Cortex of kidney (tissue), 1 donor: ENCODE measurements around the gene DOCK3.
A peak's percentile ranks its signal among the peaks of the same experiment; 100 is the strongest.
"Not testable (repeated sequence)": the region's sequence is repeated elsewhere in the genome, so short reads cannot be mapped to it uniquely, and the experiment has no call there.

Experiments used
- DNase-seq: peaks from one replicate; lab custom pipeline; 2025; lab: John Stamatoyannopoulos, UW

Gene DOCK3

GRCh38 chr3:51386159-51386851, 711.6 kb downstream of the DOCK3 start:
- DNase-seq: no peak

DNA sequence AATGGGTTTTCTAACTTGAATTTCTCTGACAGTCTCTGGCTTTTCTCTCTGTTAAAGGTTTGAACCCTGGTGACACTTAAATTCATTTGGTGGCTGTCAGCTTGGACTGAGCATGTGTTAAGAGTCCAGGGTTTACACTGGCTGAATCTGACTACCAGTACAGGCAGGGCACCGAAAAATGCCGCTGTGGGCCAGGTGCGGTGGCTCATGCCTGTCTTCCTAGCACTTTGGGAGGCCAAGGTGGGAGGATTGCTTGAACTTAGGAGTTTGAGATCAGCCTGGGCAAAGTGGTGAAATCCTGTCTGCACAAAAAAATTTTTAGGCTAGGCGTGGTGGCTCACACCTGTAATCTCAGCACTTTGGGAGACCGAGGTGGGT, 712.1 kb downstream of the DOCK3 start:
- no peak for DNase-seq

GRCh38 chr3:51387281-51387680, 712.6 kb downstream of the DOCK3 start:
- not testable (repeated sequence) for DNase-seq

DNA sequence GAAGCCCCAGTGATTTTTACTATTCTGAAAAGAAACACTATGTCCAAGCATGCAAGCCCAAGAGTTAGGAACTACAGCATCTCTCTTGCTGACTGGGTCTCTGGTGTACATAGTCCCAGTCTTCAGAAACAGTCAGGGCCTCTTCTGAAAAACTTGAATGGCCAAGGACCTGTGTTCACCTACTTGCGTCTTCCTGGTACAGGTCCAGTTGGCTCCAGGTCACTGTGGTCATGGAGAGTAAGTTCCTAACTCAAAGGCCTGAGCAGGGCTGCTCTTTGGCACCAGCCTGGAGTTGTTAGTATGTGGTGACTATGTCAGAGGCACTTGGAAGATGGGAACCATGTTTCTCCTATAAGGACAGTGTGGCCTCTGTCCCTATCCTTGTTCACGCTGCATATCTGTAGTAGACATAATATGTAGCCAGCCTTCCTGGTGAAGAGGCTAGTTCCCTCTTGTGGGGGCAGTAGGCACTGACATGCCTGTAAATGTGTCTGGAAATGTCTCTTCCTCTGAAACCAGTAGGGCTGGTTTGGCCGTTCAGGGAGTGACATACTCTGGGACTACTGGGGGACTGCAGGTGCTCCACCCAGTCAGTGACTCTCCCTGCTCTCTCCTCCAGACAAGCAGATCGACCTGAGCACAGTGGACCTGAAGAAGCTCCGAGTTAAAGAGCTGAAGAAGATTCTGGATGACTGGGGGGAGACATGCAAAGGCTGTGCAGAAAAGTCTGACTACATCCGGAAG, 713.7 kb downstream of the DOCK3 start:
- DNase-seq: no peak

GRCh38 chr3:51389423-51390183, 714.9 kb downstream of the DOCK3 start:
- DNase-seq: no peak

- no peak for DNase-seq
Observed at GRCh38 chr3:51390246-51391074, 715.7 kb downstream of the DOCK3 start.

GRCh38 chr3:51391075-51391565, 716.4 kb downstream of the DOCK3 start, which contains the start of gene RBM15B:
Gene RBM15B (plus strand): TSS chr3:51391285. CDS start chr3:51391400, 115 bp downstream.
- DNase-seq: peak; percentile 88

DNA sequence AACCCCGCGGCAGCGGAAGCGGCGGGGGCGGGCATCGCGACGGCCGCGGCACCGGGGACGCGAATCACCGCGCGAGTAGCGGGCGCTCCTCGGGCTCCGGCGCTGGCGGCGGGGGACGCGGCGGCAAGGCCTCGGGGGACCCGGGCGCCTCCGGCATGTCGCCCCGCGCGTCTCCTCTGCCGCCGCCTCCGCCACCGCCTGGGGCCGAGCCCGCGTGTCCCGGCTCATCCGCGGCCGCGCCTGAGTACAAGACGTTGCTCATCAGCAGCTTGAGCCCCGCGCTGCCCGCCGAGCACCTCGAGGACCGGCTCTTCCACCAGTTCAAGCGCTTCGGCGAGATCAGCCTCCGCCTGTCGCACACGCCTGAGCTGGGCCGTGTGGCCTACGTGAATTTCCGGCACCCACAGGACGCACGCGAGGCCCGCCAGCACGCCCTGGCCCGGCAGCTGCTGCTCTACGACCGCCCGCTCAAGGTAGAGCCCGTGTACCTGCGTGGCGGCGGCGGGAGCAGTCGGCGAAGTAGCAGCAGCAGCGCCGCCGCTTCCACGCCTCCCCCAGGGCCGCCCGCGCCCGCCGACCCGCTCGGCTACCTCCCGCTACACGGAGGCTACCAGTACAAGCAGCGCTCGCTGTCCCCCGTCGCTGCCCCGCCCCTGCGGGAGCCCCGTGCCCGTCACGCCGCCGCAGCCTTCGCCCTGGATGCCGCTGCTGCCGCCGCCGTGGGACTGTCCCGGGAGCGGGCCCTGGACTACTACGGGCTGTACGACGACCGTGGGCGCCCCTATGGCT, 717.0 kb downstream of the DOCK3 start:
- no peak for DNase-seq

GRCh38 chr3:51392355-51393133, 717.8 kb downstream of the DOCK3 start:
- no peak for DNase-seq

GRCh38 chr3:51393134-51393495, 718.4 kb downstream of the DOCK3 start:
- no peak for DNase-seq

DNA sequence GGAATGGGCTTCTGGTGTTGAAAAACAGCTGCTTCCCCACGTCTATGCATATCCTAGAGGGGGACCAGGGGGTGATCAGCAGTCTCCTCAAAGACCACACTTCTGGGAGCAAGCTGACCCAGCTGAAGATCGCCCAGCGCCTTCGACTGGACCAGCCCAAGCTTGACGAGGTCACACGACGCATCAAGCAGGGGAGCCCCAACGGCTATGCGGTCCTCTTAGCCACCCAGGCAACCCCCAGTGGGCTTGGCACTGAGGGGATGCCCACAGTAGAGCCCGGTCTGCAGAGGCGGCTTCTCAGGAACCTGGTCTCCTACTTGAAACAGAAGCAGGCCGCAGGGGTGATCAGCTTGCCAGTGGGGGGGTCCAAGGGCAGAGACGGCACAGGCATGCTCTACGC, 718.8 kb downstream of the DOCK3 start:
- no peak for DNase-seq

GRCh38 chr3:51394541-51394940, 719.8 kb downstream of the DOCK3 start:
- no peak for DNase-seq

- no peak for DNase-seq
Observed at GRCh38 chr3:51395493-51396213, 720.9 kb downstream of the DOCK3 start.

GRCh38 chr3:51396401-51396800, 721.7 kb downstream of the DOCK3 start:
- no peak for DNase-seq

- no peak for DNase-seq
Observed at GRCh38 chr3:51397392-51397791, 722.7 kb downstream of the DOCK3 start.

- DNase-seq: no peak
Observed at GRCh38 chr3:51398595-51399310, 724.0 kb downstream of the DOCK3 start.

- no peak for DNase-seq
Observed at GRCh38 chr3:51400166-51400565, 725.4 kb downstream of the DOCK3 start.

GRCh38 chr3:51401735-51402134, 727.0 kb downstream of the DOCK3 start:
- DNase-seq: no peak

DNA sequence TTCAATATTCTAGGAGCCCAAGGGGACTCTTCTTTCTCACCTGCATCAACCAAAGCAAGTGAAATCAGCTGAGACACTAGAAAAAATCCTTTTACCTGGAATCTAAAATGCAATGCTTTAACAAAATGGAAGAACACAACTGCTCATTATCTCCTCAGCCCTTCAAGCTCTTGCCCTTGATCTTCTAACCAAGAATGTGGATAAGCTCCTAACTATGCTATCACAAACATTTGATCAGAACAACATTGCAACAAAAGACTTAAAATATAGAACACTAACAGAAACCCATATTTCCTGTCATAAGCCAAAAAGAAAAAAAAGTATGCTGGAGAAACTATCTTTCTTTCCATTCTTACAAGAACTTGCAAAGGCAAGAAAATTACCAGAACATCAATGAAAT, 728.9 kb downstream of the DOCK3 start:
- DNase-seq: no peak
